Measurements from ENCODE around the gene SUGP2. TPM values are rescaled to one million over a fixed set of nuclear protein-coding genes. Genes with fewer than 3 reads are reported as not detected.

Gene SUGP2
- total and polyA plus RNA-seq, 9 of the 15 experiments (the other 6 are each of a cell fraction or from before 2014, with no cell fraction given) = 13.1 to 101 (median 63.1) TPM

DNA sequence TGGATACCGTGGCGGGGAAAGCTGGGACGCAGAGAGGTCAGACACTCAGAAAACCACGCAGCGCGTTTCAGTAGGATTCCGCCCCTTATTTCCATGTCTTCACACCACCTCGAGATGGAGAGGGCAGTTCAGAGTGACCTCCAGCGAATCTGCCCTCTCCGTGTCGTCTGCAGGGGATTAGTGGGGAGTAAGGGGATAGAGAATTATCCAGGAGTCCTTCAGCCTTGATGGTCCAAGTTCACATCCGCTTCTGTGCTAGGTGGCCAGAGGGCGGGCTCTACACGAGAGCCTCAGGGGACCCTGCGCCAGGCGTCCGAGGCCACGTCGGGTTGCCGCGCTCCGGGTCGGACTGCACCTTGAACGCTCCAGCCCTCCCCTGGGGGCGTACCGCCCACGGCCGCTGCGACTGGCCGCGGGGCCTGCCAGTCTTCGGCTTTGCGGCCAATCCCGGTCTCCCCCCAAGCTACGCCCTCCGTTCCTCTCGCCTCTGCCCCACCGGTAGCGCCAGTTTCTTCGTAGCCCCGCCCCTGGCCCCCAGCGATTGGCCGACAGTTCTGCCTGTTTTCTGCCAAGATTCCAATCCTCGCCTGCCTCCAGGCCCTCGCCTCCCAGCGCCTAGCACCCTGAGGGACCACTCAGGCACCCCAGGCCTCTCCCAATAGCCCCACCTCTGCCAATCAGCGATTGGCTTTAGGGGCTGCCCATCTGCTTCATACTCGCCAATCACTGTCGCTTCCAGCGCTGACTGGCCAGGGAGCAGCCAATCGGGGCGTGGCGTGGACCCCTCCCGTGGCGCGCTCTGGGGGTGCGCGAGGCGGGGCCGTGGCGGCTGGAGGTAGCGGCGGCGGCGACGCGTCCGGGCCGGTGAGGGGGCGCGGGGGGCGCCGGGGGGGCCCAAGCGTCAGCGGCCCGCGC, 30.1 kb upstream of the SUGP2 start, which contains the start of gene SLC25A42 (continued):
- no peak for TF ChIP-seq NR3C1 (CRISPR knock-in tag; IDR thresholded peaks at IDR 0.05)
- no peak for TF ChIP-seq NFIX (CRISPR knock-in tag; IDR thresholded peaks at IDR 0.05; ENCODE audit: low read depth)
- peak; percentile 25; the same call in 1 of the 2 replicates for TF ChIP-seq POLR2H (tag; IDR thresholded peaks at IDR 0.05; ENCODE audit: low read depth)
- TF ChIP-seq BACH1 (tag; IDR thresholded peaks at IDR 0.05) = no peak
- TF ChIP-seq, protein P1, sequence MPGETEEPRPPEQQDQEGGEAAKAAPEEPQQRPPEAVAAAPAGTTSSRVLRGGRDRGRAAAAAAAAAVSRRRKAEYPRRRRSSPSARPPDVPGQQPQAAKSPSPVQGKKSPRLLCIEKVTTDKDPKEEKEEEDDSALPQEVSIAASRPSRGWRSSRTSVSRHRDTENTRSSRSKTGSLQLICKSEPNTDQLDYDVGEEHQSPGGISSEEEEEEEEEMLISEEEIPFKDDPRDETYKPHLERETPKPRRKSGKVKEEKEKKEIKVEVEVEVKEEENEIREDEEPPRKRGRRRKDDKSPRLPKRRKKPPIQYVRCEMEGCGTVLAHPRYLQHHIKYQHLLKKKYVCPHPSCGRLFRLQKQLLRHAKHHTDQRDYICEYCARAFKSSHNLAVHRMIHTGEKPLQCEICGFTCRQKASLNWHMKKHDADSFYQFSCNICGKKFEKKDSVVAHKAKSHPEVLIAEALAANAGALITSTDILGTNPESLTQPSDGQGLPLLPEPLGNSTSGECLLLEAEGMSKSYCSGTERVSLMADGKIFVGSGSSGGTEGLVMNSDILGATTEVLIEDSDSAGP (CRISPR knock-in tag; IDR thresholded peaks at IDR 0.05) = 0 out of 2 replicates have a peak, but pooled peaks have one; percentile 26
- no peak for TF ChIP-seq LEF1 (IDR thresholded peaks at IDR 0.05)
- TF ChIP-seq PPARD (CRISPR knock-in tag; IDR thresholded peaks at IDR 0.05) = no peak
- no peak for TF ChIP-seq RUNX1 (IDR thresholded peaks at IDR 0.05; ENCODE audit: low read depth)
- TF ChIP-seq, protein P2, sequence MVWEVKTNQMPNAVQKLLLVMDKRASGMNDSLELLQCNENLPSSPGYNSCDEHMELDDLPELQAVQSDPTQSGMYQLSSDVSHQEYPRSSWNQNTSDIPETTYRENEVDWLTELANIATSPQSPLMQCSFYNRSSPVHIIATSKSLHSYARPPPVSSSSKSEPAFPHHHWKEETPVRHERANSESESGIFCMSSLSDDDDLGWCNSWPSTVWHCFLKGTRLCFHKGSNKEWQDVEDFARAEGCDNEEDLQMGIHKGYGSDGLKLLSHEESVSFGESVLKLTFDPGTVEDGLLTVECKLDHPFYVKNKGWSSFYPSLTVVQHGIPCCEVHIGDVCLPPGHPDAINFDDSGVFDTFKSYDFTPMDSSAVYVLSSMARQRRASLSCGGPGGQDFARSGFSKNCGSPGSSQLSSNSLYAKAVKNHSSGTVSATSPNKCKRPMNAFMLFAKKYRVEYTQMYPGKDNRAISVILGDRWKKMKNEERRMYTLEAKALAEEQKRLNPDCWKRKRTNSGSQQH (CRISPR knock-in tag; IDR thresholded peaks at IDR 0.05) = no peak
- no peak for TF ChIP-seq SAP30 (IDR thresholded peaks at IDR 0.05; ENCODE audit: borderline replicate concordance, insufficient read depth, low read depth, low read length, poor library complexity, severe bottlenecking)
- peak; percentile 98 for TF ChIP-seq RBM25 (IDR thresholded peaks at IDR 0.05; ENCODE audit: low read depth, low read length, severe bottlenecking)
- TF ChIP-seq RFX5 (IDR thresholded peaks at IDR 0.05; ENCODE audit: low read depth, low read length) = no peak
- TF ChIP-seq ZNF79 (CRISPR knock-in tag; IDR thresholded peaks at IDR 0.05; ENCODE audit: low read depth) = no peak
- TF ChIP-seq, protein P3, sequence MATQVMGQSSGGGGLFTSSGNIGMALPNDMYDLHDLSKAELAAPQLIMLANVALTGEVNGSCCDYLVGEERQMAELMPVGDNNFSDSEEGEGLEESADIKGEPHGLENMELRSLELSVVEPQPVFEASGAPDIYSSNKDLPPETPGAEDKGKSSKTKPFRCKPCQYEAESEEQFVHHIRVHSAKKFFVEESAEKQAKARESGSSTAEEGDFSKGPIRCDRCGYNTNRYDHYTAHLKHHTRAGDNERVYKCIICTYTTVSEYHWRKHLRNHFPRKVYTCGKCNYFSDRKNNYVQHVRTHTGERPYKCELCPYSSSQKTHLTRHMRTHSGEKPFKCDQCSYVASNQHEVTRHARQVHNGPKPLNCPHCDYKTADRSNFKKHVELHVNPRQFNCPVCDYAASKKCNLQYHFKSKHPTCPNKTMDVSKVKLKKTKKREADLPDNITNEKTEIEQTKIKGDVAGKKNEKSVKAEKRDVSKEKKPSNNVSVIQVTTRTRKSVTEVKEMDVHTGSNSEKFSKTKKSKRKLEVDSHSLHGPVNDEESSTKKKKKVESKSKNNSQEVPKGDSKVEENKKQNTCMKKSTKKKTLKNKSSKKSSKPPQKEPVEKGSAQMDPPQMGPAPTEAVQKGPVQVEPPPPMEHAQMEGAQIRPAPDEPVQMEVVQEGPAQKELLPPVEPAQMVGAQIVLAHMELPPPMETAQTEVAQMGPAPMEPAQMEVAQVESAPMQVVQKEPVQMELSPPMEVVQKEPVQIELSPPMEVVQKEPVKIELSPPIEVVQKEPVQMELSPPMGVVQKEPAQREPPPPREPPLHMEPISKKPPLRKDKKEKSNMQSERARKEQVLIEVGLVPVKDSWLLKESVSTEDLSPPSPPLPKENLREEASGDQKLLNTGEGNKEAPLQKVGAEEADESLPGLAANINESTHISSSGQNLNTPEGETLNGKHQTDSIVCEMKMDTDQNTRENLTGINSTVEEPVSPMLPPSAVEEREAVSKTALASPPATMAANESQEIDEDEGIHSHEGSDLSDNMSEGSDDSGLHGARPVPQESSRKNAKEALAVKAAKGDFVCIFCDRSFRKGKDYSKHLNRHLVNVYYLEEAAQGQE (IDR thresholded peaks at IDR 0.05; ENCODE audit: borderline replicate concordance) = no peak
- TF ChIP-seq, protein P3 (CRISPR knock-in tag; IDR thresholded peaks at IDR 0.05; ENCODE audit: low read depth) = no peak
- TF ChIP-seq SIN3B (IDR thresholded peaks at IDR 0.05; ENCODE audit: low read depth) = peak; percentile 81; the same call in 1 of the 2 replicates

Data from K562 (cell line).